ENCODE data around the gene LRP1B.
"Not testable (repeated sequence)": the region's sequence is repeated elsewhere in the genome, so short reads cannot be mapped to it uniquely, and the experiment has no call there.

LRP1B gene

GRCh38 chr2:140565756-140566155 is 1565.1 kb downstream of the LRP1B start:
- DNase-seq, result no peak

DNA sequence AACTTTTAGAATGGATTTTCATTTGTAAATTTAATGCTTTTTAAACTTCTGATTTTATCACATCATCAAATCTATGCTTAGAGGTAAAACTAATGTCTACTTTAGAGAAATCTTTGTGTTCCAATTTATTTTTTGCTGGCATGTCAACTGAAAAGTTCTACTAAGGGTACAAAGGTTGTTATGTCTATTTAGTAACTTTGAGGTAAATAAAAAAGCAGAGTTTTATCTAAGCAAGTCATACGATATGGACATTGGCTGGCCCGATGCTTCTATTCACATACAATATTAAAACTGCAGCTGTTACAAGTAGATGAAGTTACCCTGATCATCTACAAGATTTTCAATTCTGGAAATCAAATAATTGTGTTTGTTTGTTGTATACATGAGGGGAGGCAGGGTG is 1575.1 kb downstream of the LRP1B start:
- no peak for DNase-seq

DNA sequence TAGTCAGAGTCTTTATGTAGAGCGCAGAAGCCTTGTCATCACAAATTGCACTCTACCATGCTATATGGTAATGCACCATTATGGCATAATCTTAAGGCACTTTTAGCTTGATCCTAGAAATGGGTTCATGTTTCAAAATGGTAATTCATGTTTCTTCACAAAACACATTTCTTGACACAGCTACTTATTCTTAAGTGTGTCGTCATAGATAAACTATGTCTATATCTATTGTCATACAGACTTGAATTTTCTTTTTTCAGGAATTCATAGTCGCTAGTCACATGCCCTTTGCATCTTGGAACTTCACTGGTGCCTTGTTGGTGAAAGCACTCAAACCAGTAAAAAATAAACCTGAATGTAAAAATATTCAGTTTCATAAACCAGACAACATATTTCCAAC is 1578.2 kb downstream of the LRP1B start:
- DNase-seq, result no peak

DNA sequence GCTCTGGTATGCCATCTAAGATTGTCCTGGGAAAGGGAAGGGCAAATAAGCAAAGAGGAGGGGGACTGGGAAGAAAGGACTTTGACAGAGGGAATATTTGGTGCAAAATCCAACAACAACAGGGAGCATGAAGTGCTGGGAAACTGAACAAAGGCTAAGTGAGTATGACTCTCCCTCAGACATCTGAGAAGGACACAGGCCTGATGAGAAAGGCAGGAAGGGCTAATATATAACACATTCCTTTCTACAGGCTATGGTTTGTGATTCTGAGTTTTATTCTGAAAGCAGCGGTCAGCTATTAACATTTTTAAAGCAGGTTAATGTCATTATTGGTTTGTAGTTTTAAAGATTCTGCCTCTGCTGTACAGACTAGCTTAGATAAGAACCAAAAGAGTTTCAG is 1579.5 kb downstream of the LRP1B start:
- DNase-seq, result no peak

GRCh38 chr2:140550821-140551220 is 1580.0 kb downstream of the LRP1B start:
- no peak for DNase-seq

GRCh38 chr2:140544769-140545168 is 1586.0 kb downstream of the LRP1B start:
- DNase-seq, result not testable (repeated sequence)

GRCh38 chr2:140542627-140543026 is 1588.2 kb downstream of the LRP1B start:
- no peak for DNase-seq

DNA sequence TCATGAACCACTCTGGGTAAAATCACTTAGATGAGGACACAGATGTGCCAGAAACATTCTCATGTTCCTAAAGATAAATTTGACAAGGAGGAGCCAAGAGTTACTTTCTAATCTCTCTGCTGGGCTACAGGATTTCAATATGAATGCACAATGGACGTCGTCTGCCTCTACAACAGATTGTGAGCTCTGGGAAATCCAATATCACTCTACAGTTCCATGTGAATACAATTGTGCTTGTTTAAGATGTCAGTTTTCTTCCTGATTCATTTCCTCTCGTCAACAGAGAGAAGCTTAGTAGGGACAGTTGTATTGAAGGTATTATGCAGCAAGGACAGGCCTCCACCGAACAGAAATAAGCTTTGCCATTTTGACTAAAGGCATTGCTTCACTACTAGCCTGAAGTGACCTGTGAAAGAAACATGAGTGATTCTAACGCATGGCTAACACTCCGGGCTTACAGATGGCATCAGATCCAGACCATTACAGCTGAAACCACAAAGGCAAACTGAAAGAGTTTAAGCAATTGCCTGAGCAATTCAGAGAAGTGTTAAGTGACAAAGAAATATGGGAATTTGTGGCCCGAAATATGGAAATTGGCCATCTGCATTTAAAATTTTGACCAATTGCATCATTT is 1591.5 kb downstream of the LRP1B start:
- no peak for DNase-seq

- DNase-seq, result no peak
Observed at GRCh38 chr2:140529706-140530105, 1601.1 kb downstream of the LRP1B start.

DNA sequence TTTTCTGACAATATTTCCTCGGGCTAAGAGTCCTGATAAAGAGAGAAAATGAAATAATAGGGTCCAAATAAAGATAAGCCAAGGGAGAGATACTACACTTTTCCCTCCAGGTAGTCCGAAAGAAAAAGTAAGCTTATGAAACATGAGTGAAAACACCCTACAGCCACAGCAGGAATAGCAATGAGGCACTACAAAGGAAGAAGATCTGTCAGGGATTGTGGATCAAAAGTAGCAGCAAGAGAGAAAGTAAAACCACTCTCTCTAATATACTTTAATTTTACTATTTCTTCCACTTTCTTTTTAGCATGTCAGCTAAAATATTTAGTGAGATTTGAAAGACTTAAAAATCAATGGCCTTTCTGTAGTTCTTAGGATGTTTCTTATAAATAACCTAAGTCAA is 1601.8 kb downstream of the LRP1B start:
- DNase-seq, result no peak

DNA sequence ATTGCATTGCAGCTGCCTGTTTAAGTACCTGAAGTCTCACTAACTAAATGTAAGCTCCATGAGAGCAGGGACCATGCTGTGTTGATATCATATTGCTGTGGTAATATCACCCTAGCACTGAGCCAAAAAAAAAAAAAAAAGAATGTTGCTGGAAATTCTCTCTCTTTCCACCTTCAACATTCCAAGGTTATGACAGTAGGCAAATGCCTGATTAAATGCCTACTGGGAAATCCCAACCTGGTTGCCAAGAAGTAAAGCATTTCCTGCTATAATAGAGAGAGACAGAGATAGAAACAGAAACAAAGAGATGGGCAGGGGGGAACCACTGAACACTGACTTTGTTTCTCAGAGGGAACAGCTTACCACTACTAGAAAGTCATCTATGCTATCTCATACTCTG is 1604.2 kb downstream of the LRP1B start:
- DNase-seq, result no peak

DNA sequence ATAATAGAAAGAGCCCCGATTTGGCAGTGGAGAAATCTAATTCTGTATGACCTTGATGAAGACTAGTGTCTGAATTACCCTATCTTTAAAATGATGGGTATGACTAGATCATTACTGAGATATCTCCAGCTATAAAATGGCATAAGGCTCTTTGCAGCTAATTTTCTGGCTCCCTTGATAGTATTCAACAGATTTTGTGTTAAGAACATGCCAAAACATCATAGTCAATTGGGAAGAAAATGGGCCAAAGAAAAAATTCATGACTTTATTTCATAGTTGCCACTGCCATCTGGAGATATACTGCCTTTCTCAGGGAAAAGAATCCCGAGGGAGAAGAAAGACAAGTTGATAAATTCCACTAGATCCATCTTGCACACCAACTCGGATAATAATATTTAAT is 1618.7 kb downstream of the LRP1B start:
- no peak for DNase-seq

- DNase-seq, result no peak
Observed at GRCh38 chr2:140509765-140510164, 1621.1 kb downstream of the LRP1B start.

DNA sequence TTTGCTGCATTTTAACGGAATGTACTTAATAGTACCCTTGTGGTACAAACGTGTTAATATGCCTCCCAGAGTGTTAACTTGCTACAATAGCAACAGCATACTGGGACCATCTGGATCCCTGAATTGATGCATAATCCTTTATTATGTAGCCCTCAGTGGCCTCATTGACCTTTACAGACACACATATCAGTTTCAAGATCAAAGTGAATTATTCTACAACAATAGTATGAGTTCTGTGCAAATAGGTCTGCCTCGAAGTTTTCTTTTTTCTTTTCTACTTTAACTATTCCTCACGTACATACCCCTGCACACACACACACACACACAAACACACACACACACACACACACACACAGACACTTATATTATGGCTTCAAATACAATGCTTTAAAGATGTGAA is 1622.1 kb downstream of the LRP1B start:
- no peak for DNase-seq

DNA sequence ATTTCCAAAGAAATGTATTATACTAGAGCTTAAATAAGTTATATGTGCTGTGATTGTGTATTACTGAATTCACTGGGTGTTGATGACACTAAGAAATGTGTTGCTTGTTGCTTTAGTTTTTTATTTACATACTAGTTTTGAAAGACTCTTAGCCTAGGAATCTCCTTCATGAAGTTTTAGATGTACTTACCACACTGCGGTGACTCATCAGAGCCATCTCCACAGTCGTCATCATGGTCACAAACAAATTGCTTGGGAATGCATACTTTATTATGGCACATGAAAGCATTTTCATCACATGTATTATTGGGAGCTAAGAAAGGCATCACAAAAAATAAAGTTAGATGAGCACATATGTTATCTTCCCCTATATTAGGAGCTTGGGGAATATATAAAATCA is 1624.2 kb downstream of the LRP1B start:
- DNase-seq, result no peak

- DNase-seq, result no peak
Observed at GRCh38 chr2:140504601-140505000, 1626.2 kb downstream of the LRP1B start.

DNA sequence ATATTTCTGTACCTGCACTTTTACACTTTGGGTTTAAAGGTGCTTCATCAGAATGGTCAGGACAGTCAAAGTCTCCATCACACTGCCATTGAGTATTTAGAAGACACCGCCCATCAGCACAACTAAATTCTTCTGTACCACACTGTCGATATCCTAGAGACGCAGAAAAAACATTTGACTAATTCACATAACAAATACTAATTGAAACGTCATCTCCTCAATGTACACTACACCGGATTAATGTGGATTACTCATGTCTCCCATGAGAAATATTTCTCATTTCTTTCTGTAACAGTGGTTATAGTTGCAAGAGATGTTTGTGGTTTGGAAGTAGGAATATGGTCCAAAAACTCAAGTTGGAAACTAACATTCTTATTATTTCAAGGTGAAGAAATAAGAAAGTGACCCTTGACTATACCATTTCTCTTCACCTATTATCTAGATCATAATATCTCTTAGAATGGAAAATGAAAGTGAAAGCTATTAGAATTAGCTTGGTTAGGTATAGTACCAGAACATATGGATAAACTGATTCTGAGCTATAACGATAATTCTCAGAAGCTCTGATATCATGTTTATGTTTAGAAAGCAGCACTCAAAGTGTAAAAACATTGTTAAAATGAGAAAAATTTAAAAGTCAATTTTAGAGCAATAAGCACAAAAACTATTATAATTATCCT is 1627.7 kb downstream of the LRP1B start:
- no peak for DNase-seq

DNA sequence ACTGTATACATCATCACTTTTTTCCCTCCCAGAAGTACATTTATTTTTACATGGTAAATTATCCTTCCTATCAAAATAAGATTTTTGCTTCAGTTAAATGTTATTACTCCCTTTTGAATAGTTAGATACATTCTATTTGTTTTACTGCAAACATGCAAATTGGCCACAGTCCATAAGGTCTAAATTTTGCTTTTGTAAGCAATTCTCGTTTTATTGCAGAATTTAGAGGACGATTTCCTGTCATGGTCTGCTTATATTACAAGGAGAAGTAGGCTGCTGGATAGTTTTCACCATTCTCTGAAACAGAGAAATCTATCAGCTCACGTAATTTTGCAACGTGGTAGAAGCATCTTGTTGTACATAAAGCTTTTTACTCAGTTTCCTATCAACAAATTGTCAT is 1632.5 kb downstream of the LRP1B start:
- DNase-seq, result no peak

GRCh38 chr2:140496714-140497113 is 1634.1 kb downstream of the LRP1B start:
- no peak for DNase-seq

DNA sequence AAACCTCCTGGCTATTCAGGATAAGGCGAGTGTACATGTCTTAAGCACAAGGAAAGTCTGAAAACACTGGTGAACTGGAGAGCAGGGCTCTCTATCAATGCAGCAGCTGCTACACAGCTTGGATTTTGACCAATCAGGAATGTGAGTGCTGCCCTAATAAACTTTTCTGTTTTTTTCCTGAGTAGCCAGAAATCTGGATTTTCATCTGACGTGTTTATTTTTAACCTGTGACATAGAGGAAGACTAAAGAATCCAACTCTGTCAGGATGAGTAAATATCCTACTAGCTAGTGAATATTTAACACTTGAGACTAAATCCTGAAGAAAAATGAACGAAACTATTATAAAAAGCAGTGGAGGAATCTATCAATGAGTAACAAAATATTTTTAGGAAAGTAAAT is 1638.9 kb downstream of the LRP1B start:
- DNase-seq, result no peak

DNA sequence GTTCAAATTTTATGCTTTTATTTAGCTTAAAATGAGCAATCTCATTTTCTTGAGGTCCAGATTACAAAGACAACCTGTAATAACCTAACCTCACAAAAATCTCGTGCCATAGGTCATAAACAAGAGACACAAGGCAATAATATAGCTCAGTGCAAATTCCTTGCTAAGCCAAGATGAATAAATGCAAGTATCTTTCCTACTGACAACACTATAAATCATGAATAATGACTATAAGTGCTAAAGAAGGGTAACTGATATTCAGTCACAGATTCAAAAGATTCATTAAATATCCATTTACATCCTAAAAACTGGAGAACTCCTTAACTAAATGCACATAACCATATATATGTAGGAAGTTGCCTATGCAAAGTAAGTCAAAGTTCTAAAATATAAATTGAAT is 1641.6 kb downstream of the LRP1B start:
- DNase-seq, result no peak

DNA sequence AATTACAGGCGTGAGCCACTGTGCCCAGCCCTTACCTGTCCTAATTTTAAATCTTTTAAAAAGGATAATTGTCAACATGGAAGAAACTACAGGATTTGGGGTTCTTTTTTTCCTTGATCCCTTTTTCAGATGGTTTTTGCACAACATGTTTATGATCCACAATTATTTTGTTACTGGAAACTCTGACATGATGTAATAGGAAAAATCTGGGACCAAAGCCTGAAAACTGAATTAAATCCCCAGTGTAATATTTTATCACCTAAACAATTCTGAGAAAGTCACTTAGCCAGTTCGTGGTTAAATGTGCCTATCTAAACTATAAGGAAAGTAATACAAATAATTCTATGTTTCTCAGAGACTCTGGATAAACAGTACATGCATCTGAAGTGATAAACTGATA is 1649.7 kb downstream of the LRP1B start:
- no peak for DNase-seq

DNA sequence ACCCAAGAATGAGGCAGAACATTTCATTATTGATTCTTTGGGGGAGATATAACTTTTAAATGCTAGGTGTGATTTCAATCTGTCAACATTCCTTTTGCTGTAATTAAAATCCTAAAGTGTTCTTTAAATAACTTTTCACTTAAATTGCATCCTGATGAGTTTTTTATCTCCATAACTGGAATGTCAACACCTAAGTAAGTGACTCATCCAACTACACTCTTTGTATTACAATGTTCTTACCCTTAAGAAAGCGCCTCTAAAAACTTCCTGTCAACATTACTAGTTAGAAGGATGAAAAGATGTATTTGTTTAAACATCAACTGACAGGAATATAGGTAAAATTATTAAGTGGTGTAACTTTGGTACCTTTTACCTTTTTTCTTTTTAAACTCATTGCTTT is 1657.0 kb downstream of the LRP1B start:
- no peak for DNase-seq

- no peak for DNase-seq
Observed at GRCh38 chr2:140472676-140473075, 1658.1 kb downstream of the LRP1B start.

DNA sequence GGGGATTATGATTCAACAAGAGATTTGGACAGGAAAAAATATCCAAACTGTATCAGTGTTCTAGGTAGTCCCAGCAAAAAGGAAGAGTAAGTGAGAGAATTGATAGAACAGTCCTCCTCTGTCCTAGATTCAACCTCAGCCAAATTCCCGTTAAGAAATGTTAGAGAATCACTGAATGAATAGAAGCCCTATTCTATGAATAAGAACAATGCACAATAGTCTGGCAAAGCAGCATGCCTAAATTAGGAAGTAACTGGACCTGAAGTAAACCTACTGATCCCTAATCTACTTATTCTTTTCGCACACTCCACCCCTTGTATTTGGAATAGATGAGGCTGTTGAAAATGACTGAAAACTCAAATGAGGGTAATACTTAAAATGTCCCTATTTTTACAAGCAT is 1665.5 kb downstream of the LRP1B start:
- no peak for DNase-seq
